ENCODE data around the gene ARSD. TPM values are rescaled to one million over a fixed set of nuclear protein-coding genes. Genes with fewer than 3 reads are reported as not detected.
"Not testable (repeated sequence)": the region's sequence is repeated elsewhere in the genome, so short reads cannot be mapped to it uniquely, and the experiment has no call there.

ARSD gene
- total and polyA plus RNA-seq, 4 donors: 1.9 to 23.3 (median 16.3) TPM

DNA sequence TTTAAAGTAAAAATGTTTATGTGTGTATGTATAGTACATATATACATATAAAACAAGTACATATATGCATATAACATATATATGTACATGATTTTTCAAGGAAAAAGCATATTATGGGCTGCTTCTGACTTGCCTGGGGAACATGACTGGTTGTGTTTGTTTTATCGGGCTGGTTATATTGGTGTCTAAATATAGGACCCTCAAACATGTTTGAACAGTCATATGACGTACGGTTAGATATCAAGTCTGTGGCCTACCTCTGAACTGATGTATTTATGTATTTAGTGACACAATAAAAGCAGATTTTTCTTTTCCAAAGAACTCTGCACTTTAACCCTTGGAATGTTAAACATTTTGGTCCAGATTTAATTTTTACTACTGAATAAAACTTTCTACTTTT is 37.9 kb upstream of the ARSD start:
- intact Hi-C loops (cut with DNase I): no loop called here
- Histone ChIP-seq H3K27me3 (ENCODE audit: control insufficient read depth in 1 of 2, insufficient read depth in 2 of 2, low read length in 1 of 2) (no peaks in the 10 kb centered on the region), H3K36me3 (ENCODE audit: control insufficient read depth in 1 of 2, insufficient read depth in 2 of 2, low read length in 1 of 2) (no peaks in the 10 kb centered on the region), H3K27ac (ENCODE audit: low read depth in 1 of 2, low read length in 2 of 2) (no peak overlapping the region), H3K4me1 (ENCODE audit: control insufficient read depth in 1 of 2, insufficient read depth in 2 of 2, low read length in 2 of 2) (no peaks in the 10 kb centered on the region), H3K9me3 (ENCODE audit: control insufficient read depth, low read length) (no peaks in the 10 kb centered on the region), H3K4me3 (ENCODE audit: low read length in 2 of 2) (no peak overlapping the region)
- DNase-seq (no peak), ATAC-seq (ENCODE audit: low FRiP score) (no peak)
- WGBS, 2 donors: 16 to 26% methylated on average over 3 of the region's 3 CpGs

DNA sequence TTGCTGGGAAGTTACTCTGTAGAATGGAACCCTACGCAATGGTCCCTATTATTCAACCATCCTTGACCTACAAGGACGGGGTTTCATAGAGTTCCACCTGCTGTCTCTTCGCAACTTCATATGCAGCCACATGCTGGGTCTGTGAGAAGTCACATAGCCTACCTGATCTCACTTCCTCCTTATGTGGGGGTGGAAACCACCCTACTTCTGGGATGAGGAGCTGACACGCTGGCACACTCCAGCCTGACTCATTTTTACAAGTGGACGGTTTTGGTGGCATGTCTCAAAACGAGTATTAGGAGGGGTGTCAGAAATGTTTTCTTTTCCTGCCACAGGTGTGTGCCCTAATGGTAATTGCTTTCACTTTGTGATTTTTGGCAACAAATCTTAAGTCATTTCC is 36.8 kb upstream of the ARSD start:
- ATAC-seq (ENCODE audit: low FRiP score): no peak
- H3K27ac ChIP-seq (ENCODE audit: low read depth in 1 of 2, low read length in 2 of 2): no peak overlapping the region
- WGBS, 2 donors: 85 to 86% methylated on average over 6 of the region's 6 CpGs
- H3K27me3 ChIP-seq (ENCODE audit: control insufficient read depth in 1 of 2, insufficient read depth in 2 of 2, low read length in 1 of 2): no peaks in the 10 kb centered on the region
- no peak overlapping the region for H3K4me3 ChIP-seq (ENCODE audit: low read length in 2 of 2)
- H3K36me3 ChIP-seq (ENCODE audit: control insufficient read depth in 1 of 2, insufficient read depth in 2 of 2, low read length in 1 of 2): no peaks in the 10 kb centered on the region
- no peaks in the 10 kb centered on the region for H3K9me3 ChIP-seq (ENCODE audit: control insufficient read depth, low read length)
- no peak for DNase-seq
- H3K4me1 ChIP-seq (ENCODE audit: control insufficient read depth in 1 of 2, insufficient read depth in 2 of 2, low read length in 2 of 2): no peaks in the 10 kb centered on the region
- intact Hi-C loops (cut with DNase I): no loop called here

DNA sequence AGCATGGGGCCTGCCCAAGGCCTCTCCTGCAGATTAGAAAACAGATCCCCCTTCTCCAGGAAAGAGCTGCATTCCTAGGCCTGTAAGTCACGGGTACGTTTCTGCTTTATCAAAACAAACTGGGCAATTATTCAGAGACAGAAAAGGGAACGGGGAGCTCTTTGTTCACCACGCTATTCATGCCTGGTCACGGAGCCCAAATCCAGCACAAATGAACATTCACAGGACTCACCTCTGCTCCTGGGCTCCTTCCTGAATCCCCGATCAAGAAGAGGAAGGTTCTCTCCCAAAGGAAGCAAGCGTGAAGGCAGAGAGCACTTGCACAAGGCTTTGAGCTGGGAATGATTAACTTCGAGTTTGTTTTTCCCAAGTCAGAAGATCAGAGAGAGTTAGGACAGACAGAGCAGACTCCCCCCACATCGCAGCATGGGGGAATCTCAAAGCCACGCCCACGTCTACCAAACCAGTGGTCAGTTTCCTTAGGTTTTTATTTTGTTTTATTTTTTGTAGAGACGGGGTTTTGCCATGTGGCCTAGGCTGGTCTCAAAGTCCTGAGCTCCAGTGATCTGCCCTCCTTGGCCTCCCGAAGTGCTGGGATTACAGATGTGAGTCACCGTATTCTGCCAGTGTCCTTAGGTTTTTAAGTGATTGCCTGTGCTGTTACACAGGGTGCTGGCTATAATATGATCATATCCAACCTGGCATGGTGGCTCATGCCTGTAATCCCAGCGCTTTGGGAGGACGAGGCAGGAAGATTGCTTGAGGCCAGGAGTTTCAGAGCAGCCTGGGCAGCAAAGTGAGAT is 35.1 kb upstream of the ARSD start:
- H3K4me3 ChIP-seq (ENCODE audit: low read length in 2 of 2); ATAC-seq (ENCODE audit: low FRiP score); H3K9me3 ChIP-seq (ENCODE audit: control insufficient read depth, low read length); H3K36me3 ChIP-seq (ENCODE audit: control insufficient read depth in 1 of 2, insufficient read depth in 2 of 2, low read length in 1 of 2); DNase-seq; H3K27me3 ChIP-seq (ENCODE audit: control insufficient read depth in 1 of 2, insufficient read depth in 2 of 2, low read length in 1 of 2); intact Hi-C loops (cut with DNase I); H3K4me1 ChIP-seq (ENCODE audit: control insufficient read depth in 1 of 2, insufficient read depth in 2 of 2, low read length in 2 of 2): not testable (repeated sequence)
- WGBS, 2 donors: 17 to 30% methylated on average over 13 to 16 of the region's 16 CpGs
- peak overlapping the region; percentile 7 to 82 for H3K27ac ChIP-seq (ENCODE audit: low read depth in 1 of 2, low read length in 2 of 2)

DNA sequence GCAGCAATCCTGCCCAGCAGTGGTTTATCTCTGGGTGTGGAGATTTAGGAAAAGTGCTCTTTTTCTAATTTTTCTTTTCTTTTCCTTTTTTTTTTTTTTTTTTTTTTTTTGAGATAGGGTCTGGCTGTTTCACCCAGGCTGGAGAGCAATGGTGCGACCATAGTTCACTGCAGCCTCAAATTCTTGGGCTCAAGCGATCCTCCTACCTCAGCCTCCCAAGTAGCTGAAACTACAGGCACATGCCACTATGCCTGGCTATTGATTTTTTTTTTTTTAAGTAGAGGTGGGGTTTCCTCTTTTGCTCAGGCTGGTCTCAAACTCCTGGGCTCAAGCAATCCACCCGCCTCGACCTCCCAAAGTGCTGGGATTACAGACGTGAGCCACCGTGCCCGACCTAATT is 34.3 kb upstream of the ARSD start:
- H3K27ac ChIP-seq (ENCODE audit: low read depth in 1 of 2, low read length in 2 of 2); H3K27me3 ChIP-seq (ENCODE audit: control insufficient read depth in 1 of 2, insufficient read depth in 2 of 2, low read length in 1 of 2); H3K9me3 ChIP-seq (ENCODE audit: control insufficient read depth, low read length); ATAC-seq (ENCODE audit: low FRiP score); DNase-seq; H3K4me1 ChIP-seq (ENCODE audit: control insufficient read depth in 1 of 2, insufficient read depth in 2 of 2, low read length in 2 of 2); H3K36me3 ChIP-seq (ENCODE audit: control insufficient read depth in 1 of 2, insufficient read depth in 2 of 2, low read length in 1 of 2); H3K4me3 ChIP-seq (ENCODE audit: low read length in 2 of 2); intact Hi-C loops (cut with DNase I): not testable (repeated sequence)
- 49 to 55% methylated on average over 7 of the region's 7 CpGs for WGBS, 2 donors

DNA sequence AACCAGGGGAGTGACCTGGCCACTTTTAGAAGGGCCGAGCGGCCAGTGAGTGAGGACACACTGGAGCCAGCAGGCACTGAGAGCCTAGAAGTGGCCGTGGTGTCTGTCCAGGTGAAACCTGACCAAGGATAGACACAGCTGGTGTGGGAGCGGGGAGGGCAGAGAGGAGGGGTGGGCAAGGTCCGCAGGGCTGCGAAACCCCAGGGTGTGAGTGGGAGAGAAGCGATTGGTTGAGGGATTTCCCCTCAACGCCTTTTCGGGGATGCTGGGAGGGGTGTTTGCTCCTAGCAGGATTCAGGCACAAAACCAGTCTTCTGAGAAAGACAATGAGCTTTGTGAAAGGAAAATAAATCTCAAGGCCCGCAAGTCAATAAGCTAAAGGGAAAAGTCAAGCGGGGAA is 33.2 kb upstream of the ARSD start:
- no peaks in the 10 kb centered on the region for H3K27me3 ChIP-seq (ENCODE audit: control insufficient read depth in 1 of 2, insufficient read depth in 2 of 2, low read length in 1 of 2)
- H3K36me3 ChIP-seq (ENCODE audit: control insufficient read depth in 1 of 2, insufficient read depth in 2 of 2, low read length in 1 of 2): no peaks in the 10 kb centered on the region
- no peaks in the 10 kb centered on the region for H3K9me3 ChIP-seq (ENCODE audit: control insufficient read depth, low read length)
- WGBS, 2 donors: 88 to 96% methylated on average over 11 of the region's 11 CpGs
- no peak for ATAC-seq (ENCODE audit: low FRiP score)
- H3K4me3 ChIP-seq (ENCODE audit: low read length in 2 of 2): no peak overlapping the region
- intact Hi-C loops (cut with DNase I): no loop called here
- no peaks in the 10 kb centered on the region for H3K4me1 ChIP-seq (ENCODE audit: control insufficient read depth in 1 of 2, insufficient read depth in 2 of 2, low read length in 2 of 2)
- H3K27ac ChIP-seq (ENCODE audit: low read depth in 1 of 2, low read length in 2 of 2): no peak overlapping the region
- no peak for DNase-seq

DNA sequence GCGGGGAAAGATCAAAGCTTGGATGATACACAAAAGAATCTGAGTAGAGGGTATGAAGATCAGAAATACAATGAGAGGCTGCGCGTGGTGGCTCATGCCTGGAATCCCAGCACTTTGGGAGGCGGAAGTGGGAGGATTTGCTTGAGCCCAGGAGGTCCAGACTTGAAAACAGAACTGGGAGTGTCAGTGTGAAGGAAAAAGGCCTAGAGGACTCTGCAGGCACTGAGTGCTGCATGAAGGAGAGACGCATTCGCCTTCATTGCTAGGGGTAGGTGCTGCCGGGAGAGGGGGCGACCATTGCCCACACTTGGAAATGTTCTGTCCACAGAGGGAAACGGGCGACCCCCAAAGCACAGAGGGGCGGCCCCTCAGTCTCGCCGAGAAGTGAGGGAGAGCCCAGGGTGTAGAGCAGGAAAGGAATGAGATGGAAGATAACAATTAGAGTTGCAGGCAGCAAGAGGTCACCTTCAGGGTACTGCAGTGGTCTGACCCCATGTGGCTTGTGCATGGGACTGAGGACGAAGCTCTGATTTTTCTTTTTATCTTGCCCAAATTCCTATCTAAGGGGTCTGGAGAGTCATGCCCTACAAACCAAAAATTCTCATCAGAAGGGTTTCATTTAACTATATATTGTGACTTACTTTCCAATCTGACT is 31.8 kb upstream of the ARSD start:
- Histone ChIP-seq H3K27me3 (ENCODE audit: control insufficient read depth in 1 of 2, insufficient read depth in 2 of 2, low read length in 1 of 2) (no peaks in the 10 kb centered on the region), H3K4me1 (ENCODE audit: control insufficient read depth in 1 of 2, insufficient read depth in 2 of 2, low read length in 2 of 2) (no peaks in the 10 kb centered on the region), H3K27ac (ENCODE audit: low read depth in 1 of 2, low read length in 2 of 2) (no peak overlapping the region), H3K9me3 (ENCODE audit: control insufficient read depth, low read length) (no peaks in the 10 kb centered on the region), H3K36me3 (ENCODE audit: control insufficient read depth in 1 of 2, insufficient read depth in 2 of 2, low read length in 1 of 2) (no peaks in the 10 kb centered on the region), H3K4me3 (ENCODE audit: low read length in 2 of 2) (no peak overlapping the region)
- 85 to 91% methylated on average over 14 of the region's 14 CpGs for WGBS, 2 donors
- ATAC-seq (ENCODE audit: low FRiP score) (no peak), DNase-seq (no peak)
- intact Hi-C loops (cut with DNase I): no loop called here

DNA sequence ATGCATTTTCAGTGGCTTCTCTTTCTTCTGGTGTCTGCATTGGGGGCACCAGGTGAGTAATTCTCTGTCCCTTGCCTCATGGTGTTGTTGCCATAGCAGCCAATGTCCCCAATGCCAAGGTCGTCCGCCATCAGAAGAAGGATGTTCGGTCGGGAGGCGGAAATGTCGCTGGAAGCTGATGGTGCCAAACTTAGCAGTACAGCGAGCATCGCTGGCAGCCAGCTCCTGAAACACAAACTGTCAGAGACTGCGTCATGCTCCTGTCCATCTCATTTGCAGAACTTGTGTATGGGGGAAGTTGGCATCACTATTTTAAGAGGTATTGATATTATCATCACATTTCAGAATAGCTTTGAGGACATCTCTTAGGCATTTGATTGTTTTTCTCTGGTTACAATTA is 29.1 kb upstream of the ARSD start:
- H3K4me1 ChIP-seq (ENCODE audit: control insufficient read depth in 1 of 2, insufficient read depth in 2 of 2, low read length in 2 of 2): no peaks in the 10 kb centered on the region
- no peak overlapping the region for H3K4me3 ChIP-seq (ENCODE audit: low read length in 2 of 2)
- no peaks in the 10 kb centered on the region for H3K36me3 ChIP-seq (ENCODE audit: control insufficient read depth in 1 of 2, insufficient read depth in 2 of 2, low read length in 1 of 2)
- ATAC-seq (ENCODE audit: low FRiP score) (no peak), DNase-seq (no peak)
- H3K27me3 ChIP-seq (ENCODE audit: control insufficient read depth in 1 of 2, insufficient read depth in 2 of 2, low read length in 1 of 2): no peaks in the 10 kb centered on the region
- WGBS, 2 donors: 84 to 86% methylated on average over 9 of the region's 9 CpGs
- no peak overlapping the region for H3K27ac ChIP-seq (ENCODE audit: low read depth in 1 of 2, low read length in 2 of 2)
- intact Hi-C loops (cut with DNase I): no loop called here
- H3K9me3 ChIP-seq (ENCODE audit: control insufficient read depth, low read length): no peaks in the 10 kb centered on the region

DNA sequence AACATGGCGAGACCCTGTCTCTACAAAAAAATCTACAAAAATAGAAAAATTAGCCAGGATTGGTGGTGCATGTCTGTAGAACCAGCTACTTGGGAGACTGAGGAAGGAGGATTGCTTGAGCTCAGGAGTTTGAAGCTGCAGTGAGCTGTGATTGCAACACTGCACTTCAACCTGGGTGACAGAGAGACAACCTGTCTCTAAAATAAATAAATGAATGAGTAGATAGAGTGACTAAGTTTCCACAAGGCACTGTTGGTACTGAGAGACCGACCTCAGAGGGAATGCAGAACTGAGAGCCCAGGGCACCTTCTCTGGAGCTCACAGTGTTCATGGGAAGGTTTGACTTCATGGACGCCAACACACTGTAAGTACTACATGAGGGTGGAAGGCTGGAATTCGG is 26.7 kb upstream of the ARSD start:
- H3K4me3 ChIP-seq (ENCODE audit: low read length in 2 of 2): no peak overlapping the region
- 87 to 95% methylated on average over 4 of the region's 4 CpGs for WGBS, 2 donors
- no peaks in the 10 kb centered on the region for H3K27me3 ChIP-seq (ENCODE audit: control insufficient read depth in 1 of 2, insufficient read depth in 2 of 2, low read length in 1 of 2)
- DNase-seq (no peak), ATAC-seq (ENCODE audit: low FRiP score) (no peak)
- no peak overlapping the region for H3K27ac ChIP-seq (ENCODE audit: low read depth in 1 of 2, low read length in 2 of 2)
- H3K9me3 ChIP-seq (ENCODE audit: control insufficient read depth, low read length): no peaks in the 10 kb centered on the region
- intact Hi-C loops (cut with DNase I): no loop called here
- no peaks in the 10 kb centered on the region for H3K4me1 ChIP-seq (ENCODE audit: control insufficient read depth in 1 of 2, insufficient read depth in 2 of 2, low read length in 2 of 2)
- no peaks in the 10 kb centered on the region for H3K36me3 ChIP-seq (ENCODE audit: control insufficient read depth in 1 of 2, insufficient read depth in 2 of 2, low read length in 1 of 2)

DNA sequence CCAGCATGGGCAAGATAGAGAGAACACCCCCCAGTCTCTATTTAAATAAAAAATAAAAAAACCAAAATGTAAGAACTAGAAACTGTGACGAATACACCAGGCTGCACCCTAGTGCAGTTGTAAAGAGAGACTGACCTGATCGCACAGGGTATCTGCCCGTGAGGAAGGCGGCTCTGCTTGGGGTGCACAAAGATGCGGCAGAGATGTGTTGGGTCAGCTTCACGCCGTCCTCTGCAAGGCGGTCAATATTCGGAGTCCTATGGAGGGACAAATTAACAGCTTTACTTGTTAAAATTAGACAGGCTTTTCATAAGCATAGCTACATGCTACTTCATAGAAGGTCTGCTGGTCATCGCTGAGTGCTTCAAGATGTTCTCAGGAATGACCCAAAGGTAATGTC is 26.1 kb upstream of the ARSD start:
- no peaks in the 10 kb centered on the region for H3K4me1 ChIP-seq (ENCODE audit: control insufficient read depth in 1 of 2, insufficient read depth in 2 of 2, low read length in 2 of 2)
- no peak for DNase-seq
- H3K4me3 ChIP-seq (ENCODE audit: low read length in 2 of 2): no peak overlapping the region
- intact Hi-C loops (cut with DNase I): no loop called here
- ATAC-seq (ENCODE audit: low FRiP score): no peak
- no peaks in the 10 kb centered on the region for H3K27me3 ChIP-seq (ENCODE audit: control insufficient read depth in 1 of 2, insufficient read depth in 2 of 2, low read length in 1 of 2)
- WGBS, 2 donors: 96 to 97% methylated on average over 10 of the region's 10 CpGs
- H3K27ac ChIP-seq (ENCODE audit: low read depth in 1 of 2, low read length in 2 of 2): no peak overlapping the region
- H3K9me3 ChIP-seq (ENCODE audit: control insufficient read depth, low read length): no peaks in the 10 kb centered on the region
- no peaks in the 10 kb centered on the region for H3K36me3 ChIP-seq (ENCODE audit: control insufficient read depth in 1 of 2, insufficient read depth in 2 of 2, low read length in 1 of 2)
